Astrocyte of the cerebellum (primary cell): Measurements from ENCODE around the gene MYF5.

Source experiments
- DNase-seq: peaks from one replicate; pipeline ENCODE4 v3.0.0-alpha.2; 2011; ENCODE audit warnings: low read depth
- H3K4me3 ChIP-seq: 2 replicates; pipeline ENCODE4 v1.5.1; 2011; ENCODE audit warnings: mild to moderate bottlenecking, low read depth, low read length, moderate library complexity
- CTCF ChIP-seq: IDR thresholded peaks from 2 replicates; pipeline ENCODE4 v1.5.1; 2012; ENCODE audit warnings: low read length, low read depth, moderate library complexity, mild to moderate bottlenecking; ENCODE audit errors: missing control alignments
- in situ Hi-C: cut with HindIII; loops from 2 replicates; pipeline ENCODE4 v1.10.0; 2017; ENCODE audit warnings: low sequenced_read_pairs

The MYF5 gene

GRCh38 chr12:80697270-80697887 lies 19.3 kb upstream of the MYF5 start:
- no peak for DNase-seq
- no peak for TF ChIP-seq CTCF
- H3K4me3 ChIP-seq = no peak overlapping the region
- in situ Hi-C loops = no loop called here

- no peak for DNase-seq
- H3K4me3 ChIP-seq = no peak overlapping the region
- in situ Hi-C loops = no loop called here
- no peak for TF ChIP-seq CTCF
Observed at GRCh38 chr12:80698256-80698655, 18.5 kb upstream of the MYF5 start.

DNA sequence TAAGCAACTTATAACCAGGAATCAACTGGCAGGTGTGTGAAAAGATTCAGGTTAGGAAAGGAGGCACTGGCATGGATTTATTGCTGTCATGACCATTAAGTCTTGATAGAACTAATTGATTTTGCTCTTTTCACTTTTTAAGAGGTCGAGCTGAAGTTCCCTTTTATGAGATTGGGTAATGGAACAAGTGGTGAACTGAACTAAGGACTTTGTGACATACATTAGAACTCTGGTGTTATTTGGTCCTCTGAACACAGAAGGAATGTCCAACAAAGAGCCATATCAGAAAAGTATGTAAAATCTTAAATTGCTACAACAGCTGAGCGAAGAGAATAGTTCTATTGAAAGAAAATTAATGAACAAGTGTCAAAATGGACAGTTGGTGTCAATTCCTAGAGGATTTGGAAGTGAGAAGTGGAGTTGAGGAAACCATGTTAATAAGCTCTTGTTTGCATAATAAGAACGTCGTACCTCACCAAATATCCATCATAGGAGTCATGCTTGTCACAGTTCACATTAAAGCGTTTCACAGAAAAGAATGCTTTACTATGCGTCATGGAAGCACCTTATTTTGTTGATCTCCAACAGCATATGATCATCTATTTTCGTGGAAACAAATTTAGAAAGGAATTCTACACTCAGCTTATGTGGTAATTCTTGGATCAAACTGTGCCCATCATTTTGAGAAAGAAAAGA lies 17.7 kb upstream of the MYF5 start:
- in situ Hi-C loops = no loop called here
- H3K4me3 ChIP-seq = no peak overlapping the region
- DNase-seq = peak; percentile 40
- no peak for TF ChIP-seq CTCF

DNA sequence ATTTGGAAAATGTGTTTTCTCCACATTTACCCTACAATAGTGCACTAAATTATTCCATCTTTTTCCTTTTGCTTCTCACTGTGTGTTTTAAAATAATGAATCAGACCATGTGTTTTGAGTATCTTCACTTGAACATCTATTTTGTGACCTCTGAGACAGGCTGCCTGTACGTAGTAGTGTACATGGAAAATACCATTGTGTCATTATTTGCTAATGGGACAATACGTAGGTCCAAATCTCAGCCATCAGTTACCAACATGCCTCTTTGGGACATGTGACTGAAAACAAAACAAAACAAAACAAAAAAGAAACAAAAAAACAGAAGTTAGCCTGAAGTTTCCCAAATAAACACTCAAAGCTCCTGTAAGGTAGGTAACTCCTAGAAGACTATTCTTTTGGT lies 16.4 kb upstream of the MYF5 start:
- DNase-seq = no peak
- in situ Hi-C loops = no loop called here
- TF ChIP-seq CTCF = no peak
- H3K4me3 ChIP-seq = no peak overlapping the region

GRCh38 chr12:80701388-80701787 lies 15.3 kb upstream of the MYF5 start:
- in situ Hi-C loops = no loop called here
- no peak for DNase-seq
- no peak for TF ChIP-seq CTCF
- H3K4me3 ChIP-seq = no peak overlapping the region

GRCh38 chr12:80702889-80703805 lies 13.6 kb upstream of the MYF5 start:
- in situ Hi-C loops = no loop called here
- peak; percentile 23 for DNase-seq
- TF ChIP-seq CTCF = no peak
- H3K4me3 ChIP-seq = no peak overlapping the region
